Measurements from ENCODE around the gene PLEKHA4.

DNA sequence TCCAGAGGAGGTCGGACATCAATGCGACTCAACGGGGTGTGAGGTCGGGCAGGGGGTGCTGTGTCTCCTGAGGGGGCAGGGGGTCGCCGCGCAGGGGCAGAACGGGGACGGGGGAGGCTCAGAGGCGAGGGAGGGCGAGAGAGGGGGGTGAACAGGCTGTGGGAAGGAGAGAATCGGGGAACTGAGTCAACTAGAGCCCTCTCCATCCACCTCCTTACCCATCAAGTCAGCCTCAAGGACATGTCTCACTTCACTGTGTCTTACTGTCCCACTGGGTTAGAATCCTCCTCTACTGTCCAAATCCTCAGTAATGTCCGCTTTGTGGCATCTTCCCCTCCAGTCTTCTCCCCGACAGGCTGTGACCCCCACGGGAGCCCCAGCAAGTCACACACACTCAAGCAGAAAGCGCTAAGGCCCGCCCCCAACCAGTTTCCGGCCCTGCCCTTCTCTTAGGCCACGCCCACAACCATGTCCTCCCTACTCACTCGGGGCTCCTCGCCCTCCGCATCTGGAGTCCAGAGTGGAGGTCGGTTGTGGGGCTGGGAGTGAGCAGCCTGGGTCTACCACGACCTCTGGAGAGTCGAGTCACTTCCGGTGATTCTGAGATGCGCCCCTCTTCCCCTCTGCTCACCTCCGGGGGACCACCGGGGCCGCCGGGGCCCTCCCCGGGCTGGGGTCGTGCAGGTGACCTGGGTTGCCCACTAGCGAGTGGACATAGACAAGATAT lies 9.3 kb downstream of the PLEKHA4 start:
- TF ChIP-seq RAD21 (IDR thresholded peaks at IDR 0.05; ENCODE audit: insufficient read depth, low read depth, low read length): no peak
- TF ChIP-seq, protein P1, sequence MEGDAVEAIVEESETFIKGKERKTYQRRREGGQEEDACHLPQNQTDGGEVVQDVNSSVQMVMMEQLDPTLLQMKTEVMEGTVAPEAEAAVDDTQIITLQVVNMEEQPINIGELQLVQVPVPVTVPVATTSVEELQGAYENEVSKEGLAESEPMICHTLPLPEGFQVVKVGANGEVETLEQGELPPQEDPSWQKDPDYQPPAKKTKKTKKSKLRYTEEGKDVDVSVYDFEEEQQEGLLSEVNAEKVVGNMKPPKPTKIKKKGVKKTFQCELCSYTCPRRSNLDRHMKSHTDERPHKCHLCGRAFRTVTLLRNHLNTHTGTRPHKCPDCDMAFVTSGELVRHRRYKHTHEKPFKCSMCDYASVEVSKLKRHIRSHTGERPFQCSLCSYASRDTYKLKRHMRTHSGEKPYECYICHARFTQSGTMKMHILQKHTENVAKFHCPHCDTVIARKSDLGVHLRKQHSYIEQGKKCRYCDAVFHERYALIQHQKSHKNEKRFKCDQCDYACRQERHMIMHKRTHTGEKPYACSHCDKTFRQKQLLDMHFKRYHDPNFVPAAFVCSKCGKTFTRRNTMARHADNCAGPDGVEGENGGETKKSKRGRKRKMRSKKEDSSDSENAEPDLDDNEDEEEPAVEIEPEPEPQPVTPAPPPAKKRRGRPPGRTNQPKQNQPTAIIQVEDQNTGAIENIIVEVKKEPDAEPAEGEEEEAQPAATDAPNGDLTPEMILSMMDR (IDR thresholded peaks at IDR 0.05 in 2 of 3, conservative IDR thresholded peaks at IDR 0.05 in 1 of 3; ENCODE audit: control insufficient read depth in 2 of 3, extremely low read depth in 1 of 3, insufficient read depth in 1 of 3, low read depth in 3 of 3, low read length in 3 of 3): no peak
- no peak for TF ChIP-seq MTA2 (IDR thresholded peaks at IDR 0.05; ENCODE audit: low read depth)
- TF ChIP-seq JUND (IDR thresholded peaks at IDR 0.05; ENCODE audit: low read depth, low read length): no peak
